OCI-LY7 (cell line): ENCODE measurements around the gene TNFRSF1A. TPM values are rescaled to one million over a fixed set of nuclear protein-coding genes. Genes with fewer than 3 reads are reported as not detected.

Experiments
- BruUV-seq: library from RNA; stranded (reverse); fragments of 400-500 nt; replicated peaks from 2 replicates; lab custom pipeline; 2021; lab: Mats Ljungman, UMichigan
- CTCF ChIA-PET: fragments of 300-600 bp; sonication (Branson Sonifier 250); formaldehyde crosslinking; loops from one replicate; lab custom pipeline; 2022; ENCODE audit warnings: antibody characterized with exemption; ENCODE audit not compliant: unreplicated experiment; lab: Charles Lee
- POLR2A ChIA-PET: fragments of 300-600 bp; sonication (Branson Sonifier 250); formaldehyde crosslinking; loops from one replicate; lab custom pipeline; 2022; ENCODE audit warnings: antibody characterized with exemption; lab: Charles Lee
- DNase-seq: peaks from one replicate; pipeline ENCODE4 v3.0.0-alpha.2; 2015; ENCODE audit warnings: low spot score
- H2AFZ ChIP-seq: fragments of 200-600 bp; sonication (generic), shearing (Covaris generic); 2 replicates; pipeline ENCODE4 v1.6.1; 2014; ENCODE audit warnings: mild to moderate bottlenecking, antibody characterized with exemption, low read length, moderate library complexity
- H3K27ac ChIP-seq: fragments of 200-600 bp; sonication (generic); 2 replicates; pipeline ENCODE4 v1.5.1; 2014; ENCODE audit warnings: mixed run types, low read depth, mild to moderate bottlenecking, moderate library complexity, low read length, inconsistent platforms; ENCODE audit not compliant: poor library complexity, severe bottlenecking
- H3K36me3 ChIP-seq: fragments of 200-600 bp; sonication (generic); 2 replicates; pipeline ENCODE4 v1.6.1; 2014; ENCODE audit warnings: mild to moderate bottlenecking, antibody characterized with exemption, low read length, moderate library complexity, mixed read lengths; ENCODE audit not compliant: insufficient read depth
- H3K4me1 ChIP-seq: fragments of 200-600 bp; sonication (generic); 2 replicates; pipeline ENCODE4 v1.5.1; 2014; ENCODE audit warnings: mild to moderate bottlenecking, low read length; ENCODE audit not compliant: insufficient read depth, poor library complexity, severe bottlenecking
- H3K4me2 ChIP-seq: fragments of 200-600 bp; sonication (generic); 2 replicates; pipeline ENCODE4 v1.6.1; 2014; ENCODE audit warnings: mild to moderate bottlenecking, low read length
- H3K4me3 ChIP-seq: fragments of 200-600 bp; sonication (generic); 2 replicates; pipeline ENCODE4 v1.5.1; 2014; ENCODE audit warnings: mild to moderate bottlenecking, low read depth, low read length; ENCODE audit not compliant: poor library complexity, severe bottlenecking
- H3K79me2 ChIP-seq: fragments of 200-600 bp; sonication (generic); 2 replicates; pipeline ENCODE4 v1.6.1; 2016; ENCODE audit warnings: low read depth, mild to moderate bottlenecking, low read length, moderate library complexity, mixed read lengths; ENCODE audit not compliant: insufficient read depth
- H3K9me2 ChIP-seq: fragments of 200-600 bp; sonication (generic); 2 replicates; pipeline ENCODE4 v1.6.1; 2016; ENCODE audit warnings: mild to moderate bottlenecking, low read length, mixed read lengths; ENCODE audit not compliant: insufficient read depth
- H3K9me3 ChIP-seq: fragments of 200-600 bp; sonication (generic); 2 replicates; pipeline ENCODE4 v1.6.1; 2014; ENCODE audit warnings: mild to moderate bottlenecking, mixed run types, low read length, mixed read lengths
- H4K20me1 ChIP-seq: fragments of 200-600 bp; sonication (generic); 2 replicates; pipeline ENCODE4 v1.6.1; 2014; ENCODE audit warnings: mild to moderate bottlenecking, antibody characterized with exemption, low read length, moderate library complexity, mixed read lengths; ENCODE audit not compliant: insufficient read depth
- CTCF ChIP-seq: fragments of 200-600 bp; sonication (generic); conservative IDR thresholded peaks from 2 replicates; pipeline ENCODE4 v1.5.1; 2014; ENCODE audit warnings: mild to moderate bottlenecking, antibody characterized with exemption, low read length, moderate library complexity, mixed read lengths
- EZH2phosphoT487 ChIP-seq: fragments of 200-600 bp; sonication (generic); IDR thresholded peaks from 2 replicates; pipeline ENCODE4 v1.6.1; 2018; ENCODE audit warnings: low read depth, borderline replicate concordance, mild to moderate bottlenecking, mixed run types, antibody characterized with exemption, low read length, moderate library complexity, mixed read lengths
- intact Hi-C: fragments of 100-400 bp; cut with micrococcal nuclease; formaldehyde crosslinking; loops from one replicate; pipeline ENCODE4 v1.10.0; 2022; ENCODE audit not compliant: unreplicated experiment
- small RNA-seq: library from RNA; depleted of rRNA; stranded (forward); fragments of <200 nt; gene quantifications from one replicate; pipeline ENCODE3, GENCODE V24; 2014
- total RNA-seq, 2 experiments: library from RNA; depleted of rRNA in 1 of 2; stranded (reverse); fragments of >200 nt in 1 of 2; shearing (Covaris generic) in 1 of 2; gene quantifications; 2 replicates each; pipeline ENCODE4 v1.2.3, GENCODE V29; 2014 to 2022

Gene TNFRSF1A
- total RNA-seq, 2 experiments from 2014 or later: 37.3 to 50.9 TPM

GRCh38 chr12:6279256-6279628 is 62.6 kb downstream of the TNFRSF1A start:
- Histone ChIP-seq H3K27ac (no peak overlapping the region), H3K36me3 (no peaks in the 10 kb centered on the region), H3K9me3 (no peaks in the 10 kb centered on the region), H3K79me2 (no peaks in the 10 kb centered on the region), H3K9me2 (no peaks in the 10 kb centered on the region), H3K4me3 (no peak overlapping the region), H3K4me1 (peaks cover 7% of the 10 kb centered on the region), H2AFZ (no peak overlapping the region), H3K4me2 (no peak overlapping the region), H4K20me1 (no peaks in the 10 kb centered on the region)
- no TSS peak for BruUV-seq
- ChIA-PET POLR2A (interaction anchor here (0.6 kb wide), 1 partner anchor 1723 kb away, joined by 4 read pairs; no protein-coding TSS in a partner anchor), CTCF (interaction anchor here (0.7 to 1.8 kb wide), 2 partner anchors 84 to 138 kb away, joined by 3 to 6 read pairs; no protein-coding TSS in a partner anchor)
- intact Hi-C loops: no loop called here
- no peak for TF ChIP-seq EZH2phosphoT487
- TF ChIP-seq CTCF: no peak
- DNase-seq: no peak

Small RNAs within 50 kb of the gene (small RNA-seq; reads per million reads assigned to genes)
- gene RN7SL391P: not detected

Other genes starting within 250 kb of the TNFRSF1A start
- gene VWF, start 217.4 kb downstream of the TNFRSF1A start, total RNA-seq (2014; rRNA removed; shearing (Covaris generic)): not detected in 2 replicates
- 0.32 and 0.35 TPM in 2 replicates for gene VWF, start 217.4 kb downstream of the TNFRSF1A start, total RNA-seq (2022)
- gene CD9, start 141.7 kb downstream of the TNFRSF1A start, total RNA-seq (2014; rRNA removed; shearing (Covaris generic)): not detected in 2 replicates
- not detected in 2 replicates for gene CD9, start 141.7 kb downstream of the TNFRSF1A start, total RNA-seq (2022)
- not detected in 2 replicates for gene PLEKHG6, start 31.4 kb downstream of the TNFRSF1A start, total RNA-seq (2014; rRNA removed; shearing (Covaris generic))
- gene PLEKHG6, start 31.4 kb downstream of the TNFRSF1A start, total RNA-seq (2022): not detected in 2 replicates
- gene SCNN1A, start 33.5 kb upstream of the TNFRSF1A start, total RNA-seq (2014; rRNA removed; shearing (Covaris generic)): 0.35 and 0.51 TPM in 2 replicates
- 1.0 and 1.3 TPM in 2 replicates for gene SCNN1A, start 33.5 kb upstream of the TNFRSF1A start, total RNA-seq (2022)
- gene LTBR, start 42.1 kb upstream of the TNFRSF1A start, total RNA-seq (2014; rRNA removed; shearing (Covaris generic)): not detected in 2 replicates
- not detected in 2 replicates for gene LTBR, start 42.1 kb upstream of the TNFRSF1A start, total RNA-seq (2022)
- 18.0 and 19.8 TPM in 2 replicates for gene CD27, start 102.9 kb upstream of the TNFRSF1A start, total RNA-seq (2014; rRNA removed; shearing (Covaris generic))
- gene CD27, start 102.9 kb upstream of the TNFRSF1A start, total RNA-seq (2022): 39.9 and 48.3 TPM in 2 replicates
- gene TAPBPL, start 110.0 kb upstream of the TNFRSF1A start, total RNA-seq (2014; rRNA removed; shearing (Covaris generic)): 18.4 and 23.7 TPM in 2 replicates
- 22.2 and 25.5 TPM in 2 replicates for gene TAPBPL, start 110.0 kb upstream of the TNFRSF1A start, total RNA-seq (2022)
- gene VAMP1, start 128.6 kb upstream of the TNFRSF1A start, total RNA-seq (2014; rRNA removed; shearing (Covaris generic)): 82.7 and 86.0 TPM in 2 replicates
- 46.9 and 51.6 TPM in 2 replicates for gene VAMP1, start 128.6 kb upstream of the TNFRSF1A start, total RNA-seq (2022)
- gene MRPL51, start 151.2 kb upstream of the TNFRSF1A start, total RNA-seq (2014; rRNA removed; shearing (Covaris generic)): 152 and 164 TPM in 2 replicates
- gene MRPL51, start 151.2 kb upstream of the TNFRSF1A start, total RNA-seq (2022): 280 and 338 TPM in 2 replicates
- gene NCAPD2, start 152.0 kb upstream of the TNFRSF1A start, total RNA-seq (2014; rRNA removed; shearing (Covaris generic)): 157 and 195 TPM in 2 replicates
- 225 and 267 TPM in 2 replicates for gene NCAPD2, start 152.0 kb upstream of the TNFRSF1A start, total RNA-seq (2022)
- 3,369 and 3,801 TPM in 2 replicates for gene GAPDH, start 192.4 kb upstream of the TNFRSF1A start, total RNA-seq (2014; rRNA removed; shearing (Covaris generic))
- gene GAPDH, start 192.4 kb upstream of the TNFRSF1A start, total RNA-seq (2022): 3,794 and 4,502 TPM in 2 replicates
- 16.9 and 25.4 TPM in 2 replicates for gene IFFO1, start 214.0 kb upstream of the TNFRSF1A start, total RNA-seq (2014; rRNA removed; shearing (Covaris generic))
- gene IFFO1, start 214.0 kb upstream of the TNFRSF1A start, total RNA-seq (2022): 30.5 and 32.3 TPM in 2 replicates
- 87.9 and 116 TPM in 2 replicates for gene NOP2, start 226.2 kb upstream of the TNFRSF1A start, total RNA-seq (2014; rRNA removed; shearing (Covaris generic))
- gene NOP2, start 226.2 kb upstream of the TNFRSF1A start, total RNA-seq (2022): 86.5 and 100 TPM in 2 replicates